Aortic smooth muscle cell (primary cell): Measurements from ENCODE around the gene ANO3. TPM values are rescaled to one million over a fixed set of nuclear protein-coding genes. Genes with fewer than 3 reads are reported as not detected.

Source experiments
- total RNA-seq: library from RNA; depleted of rRNA; stranded (reverse); fragments of >200 nt; gene quantifications from 2 replicates; pipeline ENCODE4 v1.2.3, GENCODE V29; 2014

ANO3 gene
- total RNA-seq = 1.3 and 5.4 TPM in 2 replicates

GRCh38 chr11:26331911-26332571, at the start of gene ANO3:
Gene ANO3, plus strand, starts transcription at chr11:26332130. Its CDS starts 146 bp downstream, at chr11:26332276.

GRCh38 chr11:26571861-26572654, 240.1 kb downstream of the ANO3 start, which contains the start of gene MUC15:
Gene MUC15, minus strand, starts transcription at chr11:26572263. Its CDS starts 5,169 bp downstream, at chr11:26567094.

Other genes starting within 250 kb of the ANO3 start
- gene MUC15, start 240.1 kb downstream of the ANO3 start, total RNA-seq = not detected in 2 replicates